MCF 10A (cell line): Measurements from ENCODE around the gene MEF2D. TPM values are rescaled to one million over a fixed set of nuclear protein-coding genes. Genes with fewer than 3 reads are reported as not detected.

Source experiments
- BruUV-seq: library from RNA; stranded (reverse); fragments of 400-500 nt; replicated peaks from 2 replicates; lab custom pipeline; 2021; lab: Mats Ljungman, UMichigan
- CTCF ChIA-PET: fragments of 300-600 bp; sonication (Branson Sonifier 250); formaldehyde crosslinking; extraction: SDS; loops from one replicate; lab custom pipeline; 2021; ENCODE audit warnings: antibody characterized with exemption, inconsistent platforms; lab: Yijun Ruan, JAX
- POLR2A ChIA-PET: fragments of 300-600, 350-650 bp; sonication (Branson Sonifier 250); formaldehyde crosslinking; extraction: SDS; loops from one replicate; lab custom pipeline; 2020; ENCODE audit warnings: antibody characterized with exemption, inconsistent platforms; lab: Yijun Ruan, JAX
- DNase-seq: peaks from one replicate; pipeline ENCODE4 v3.0.0-alpha.2; 2018; ENCODE audit not compliant: unreplicated experiment
- H3K27ac Mint-ChIP-seq: one replicate; pipeline ENCODE4 v1.8.0; 2022; ENCODE audit warnings: mild to moderate bottlenecking, low read depth, mixed read lengths; ENCODE audit not compliant: unreplicated experiment
- H3K27me3 Mint-ChIP-seq: one replicate; pipeline ENCODE4 v1.8.0; 2022; ENCODE audit warnings: mixed read lengths; ENCODE audit not compliant: insufficient read depth, unreplicated experiment
- H3K36me3 Mint-ChIP-seq: one replicate; pipeline ENCODE4 v1.8.0; 2022; ENCODE audit warnings: mild to moderate bottlenecking, moderate library complexity, mixed read lengths; ENCODE audit not compliant: insufficient read depth, unreplicated experiment
- H3K4me1 Mint-ChIP-seq: one replicate; pipeline ENCODE4 v1.8.0; 2022; ENCODE audit warnings: mixed read lengths; ENCODE audit not compliant: insufficient read depth, unreplicated experiment
- H3K4me3 Mint-ChIP-seq: one replicate; pipeline ENCODE4 v1.8.0; 2022; ENCODE audit warnings: mild to moderate bottlenecking, moderate library complexity, mixed read lengths; ENCODE audit not compliant: unreplicated experiment
- H3K9me3 Mint-ChIP-seq: one replicate; pipeline ENCODE4 v1.8.0; 2022; ENCODE audit warnings: mixed read lengths; ENCODE audit not compliant: unreplicated experiment
- CTCF ChIP-seq: fragments of 200-600 bp; IDR thresholded peaks from one replicate; pipeline ENCODE4 v1.8.0; 2022; ENCODE audit warnings: antibody characterized with exemption, mild to moderate bottlenecking; ENCODE audit not compliant: unreplicated experiment
- intact Hi-C: fragments of 100-400 bp; cut with micrococcal nuclease; formaldehyde crosslinking; loops from 2 replicates; pipeline ENCODE4 v1.14.1; 2022
- total RNA-seq: library from RNA; stranded (reverse); gene quantifications from 2 replicates; pipeline ENCODE4 v1.2.3, GENCODE V29; 2022

MEF2D gene
- total RNA-seq, 1 experiment from 2014 or later: 113 TPM

DNA sequence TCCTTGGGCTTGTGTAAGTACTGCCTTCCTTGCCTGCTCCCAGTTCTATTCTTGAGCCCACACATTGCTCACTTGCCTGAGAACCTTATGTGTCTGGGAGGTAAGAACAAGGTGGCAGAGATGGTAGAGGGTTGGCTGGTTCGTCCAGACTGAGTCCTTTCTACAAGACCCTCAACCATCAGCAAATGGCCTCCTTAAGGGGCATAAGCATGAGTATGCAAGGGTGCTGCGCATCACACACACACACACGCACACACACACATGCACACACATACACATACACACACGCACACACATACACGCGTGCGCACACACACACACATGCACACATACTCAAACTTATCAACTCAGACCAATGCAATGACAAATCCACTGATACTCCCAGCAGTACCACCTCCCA, 74.6 kb downstream of the MEF2D start:
- DNase-seq: no peak
- intact Hi-C loops: no loop called here
- no TSS peak for BruUV-seq

GRCh38 chr1:156424806-156425432, 75.7 kb downstream of the MEF2D start:
- H3K36me3 Mint-ChIP-seq: peaks cover 7% of the 10 kb centered on the region
- peaks cover 96% of the 10 kb centered on the region for H3K27me3 Mint-ChIP-seq
- peaks cover 5% of the 10 kb centered on the region for H3K4me1 Mint-ChIP-seq
- POLR2A ChIA-PET: interaction anchor here (1.0 kb wide), 1 partner anchor 49 kb away, joined by 3 read pairs; no protein-coding TSS in a partner anchor
- no peak for DNase-seq
- no peaks in the 10 kb centered on the region for H3K9me3 Mint-ChIP-seq
- intact Hi-C loops: no loop called here
- H3K27ac Mint-ChIP-seq: no peak overlapping the region
- no peak overlapping the region for H3K4me3 Mint-ChIP-seq
- BruUV-seq: no TSS peak
- TF ChIP-seq CTCF: no peak
- CTCF ChIA-PET: interaction anchor here (0.6 to 7.9 kb wide), 8 partner anchors 10 to 1256 kb away, joined by 3 to 56 read pairs (median 4); no protein-coding TSS in a partner anchor

More for the DNA sequence above, 74.6 kb downstream of the MEF2D start:
- TF ChIP-seq CTCF: no peak
- peaks cover 96% of the 10 kb centered on the region for H3K27me3 Mint-ChIP-seq
- POLR2A ChIA-PET: no interaction called here
- H3K27ac Mint-ChIP-seq: no peak overlapping the region
- H3K4me3 Mint-ChIP-seq: no peak overlapping the region
- CTCF ChIA-PET: interaction anchor here (0.6 to 7.9 kb wide), 6 partner anchors 20 to 813 kb away, joined by 3 to 56 read pairs (median 4); no protein-coding TSS in a partner anchor
- H3K9me3 Mint-ChIP-seq: no peaks in the 10 kb centered on the region
- H3K36me3 Mint-ChIP-seq: peaks cover 7% of the 10 kb centered on the region
- H3K4me1 Mint-ChIP-seq: peaks cover 5% of the 10 kb centered on the region

GRCh38 chr1:156423422-156424352, 76.9 kb downstream of the MEF2D start:
- intact Hi-C loops: no loop called here
- ChIA-PET CTCF (interaction anchor here (1.2 to 7.9 kb wide), 5 partner anchors 9 to 184 kb away, joined by 3 to 56 read pairs (median 5); no protein-coding TSS in a partner anchor), POLR2A (interaction anchor here (1.0 kb wide), 1 partner anchor 48 kb away, joined by 3 read pairs; no protein-coding TSS in a partner anchor)
- no peaks in the 10 kb centered on the region for H3K9me3 Mint-ChIP-seq
- no TSS peak for BruUV-seq
- H3K27ac Mint-ChIP-seq: no peak overlapping the region
- H3K4me1 Mint-ChIP-seq: peaks cover 5% of the 10 kb centered on the region
- peaks cover 91% of the 10 kb centered on the region for H3K27me3 Mint-ChIP-seq
- TF ChIP-seq CTCF: no peak
- no peak overlapping the region for H3K4me3 Mint-ChIP-seq
- no peak for DNase-seq
- peaks cover 7% of the 10 kb centered on the region for H3K36me3 Mint-ChIP-seq
